GM19099 (cell line): ENCODE measurements around the gene CDK5R1.

Experiments
- POLR2A ChIP-seq: IDR thresholded peaks from 3 replicates; pipeline ENCODE4 v1.6.1; 2011; ENCODE audit warnings: low read depth; ENCODE audit not compliant: insufficient read length; ENCODE audit errors: extremely low read depth

The CDK5R1 gene

GRCh38 chr17:32529604-32530003 is 42.8 kb downstream of the CDK5R1 start:
- TF ChIP-seq POLR2A, result no peak

DNA sequence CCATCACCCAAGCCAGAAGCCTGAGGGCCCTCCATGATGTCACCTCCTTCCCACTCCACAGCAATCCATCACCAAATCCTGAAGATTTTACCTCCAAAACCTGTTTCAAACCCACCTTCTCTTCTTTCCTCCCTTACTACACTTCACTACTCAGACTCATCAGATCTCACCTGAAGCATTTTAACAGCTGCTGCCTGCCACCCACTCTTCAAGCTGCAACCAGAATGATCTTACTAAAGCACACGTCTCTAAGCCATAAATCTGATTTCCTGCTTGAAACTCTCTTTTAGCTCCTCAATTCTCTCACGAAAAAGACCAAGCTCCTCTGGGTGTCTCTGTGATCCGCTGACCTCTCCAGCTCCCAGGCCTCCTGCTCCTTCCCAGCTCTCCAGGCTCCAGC is 46.5 kb downstream of the CDK5R1 start:
- TF ChIP-seq POLR2A, result no peak

- no peak for TF ChIP-seq POLR2A
Observed at GRCh38 chr17:32536736-32537643, 50.2 kb downstream of the CDK5R1 start.
